ENCODE results near the gene STK25.

The STK25 gene

GRCh38 chr2:241507430-241508239, 749 bp downstream of the STK25 start:
- ATAC-seq = peak; percentile 67
- TF ChIP-seq ZFP30 (CRISPR knock-in tag; IDR thresholded peaks at IDR 0.05) = no peak
- TF ChIP-seq RARB (CRISPR knock-in tag; IDR thresholded peaks at IDR 0.05) = no peak
- TF ChIP-seq ARNTL (CRISPR knock-in tag; IDR thresholded peaks at IDR 0.05; ENCODE audit: borderline replicate concordance, low read depth) = no peak
- TF ChIP-seq TCF4 (CRISPR knock-in tag; IDR thresholded peaks at IDR 0.05; ENCODE audit: borderline replicate concordance) = no peak
- no peak for TF ChIP-seq ISL1 (CRISPR knock-in tag; IDR thresholded peaks at IDR 0.05)
- TF ChIP-seq SNAI2 (CRISPR knock-in tag; IDR thresholded peaks at IDR 0.05) = no peak
- TF ChIP-seq ZNF565 (CRISPR knock-in tag; conservative IDR thresholded peaks at IDR 0.05; ENCODE audit: low read depth) = no peak
- TF ChIP-seq ZNF70 (CRISPR knock-in tag; IDR thresholded peaks at IDR 0.05) = no peak
- TF ChIP-seq GLIS3 (CRISPR knock-in tag; IDR thresholded peaks at IDR 0.05) = no peak
- TF ChIP-seq, protein P1, sequence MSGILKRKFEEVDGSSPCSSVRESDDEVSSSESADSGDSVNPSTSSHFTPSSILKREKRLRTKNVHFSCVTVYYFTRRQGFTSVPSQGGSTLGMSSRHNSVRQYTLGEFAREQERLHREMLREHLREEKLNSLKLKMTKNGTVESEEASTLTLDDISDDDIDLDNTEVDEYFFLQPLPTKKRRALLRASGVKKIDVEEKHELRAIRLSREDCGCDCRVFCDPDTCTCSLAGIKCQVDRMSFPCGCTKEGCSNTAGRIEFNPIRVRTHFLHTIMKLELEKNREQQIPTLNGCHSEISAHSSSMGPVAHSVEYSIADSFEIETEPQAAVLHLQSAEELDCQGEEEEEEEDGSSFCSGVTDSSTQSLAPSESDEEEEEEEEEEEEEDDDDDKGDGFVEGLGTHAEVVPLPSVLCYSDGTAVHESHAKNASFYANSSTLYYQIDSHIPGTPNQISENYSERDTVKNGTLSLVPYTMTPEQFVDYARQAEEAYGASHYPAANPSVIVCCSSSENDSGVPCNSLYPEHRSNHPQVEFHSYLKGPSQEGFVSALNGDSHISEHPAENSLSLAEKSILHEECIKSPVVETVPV (CRISPR knock-in tag; IDR thresholded peaks at IDR 0.05) = no peak
- no peak for TF ChIP-seq TOX (CRISPR knock-in tag; IDR thresholded peaks at IDR 0.05; ENCODE audit: borderline replicate concordance)
- no peak for TF ChIP-seq PATZ1 (CRISPR knock-in tag; IDR thresholded peaks at IDR 0.05; ENCODE audit: borderline replicate concordance)
- TF ChIP-seq POU6F1 (CRISPR knock-in tag; IDR thresholded peaks at IDR 0.05; ENCODE audit: borderline replicate concordance, low read depth) = no peak
- TF ChIP-seq CSDC2 (CRISPR knock-in tag; IDR thresholded peaks at IDR 0.05) = no peak
- no peak for TF ChIP-seq OSR1 (CRISPR knock-in tag; IDR thresholded peaks at IDR 0.05)

GRCh38 chr2:241506793-241507429, 1.5 kb downstream of the STK25 start:
- ATAC-seq = no peak
- TF ChIP-seq ZC3H10 (CRISPR knock-in tag; IDR thresholded peaks at IDR 0.05) = no peak
- TF ChIP-seq OSR1 (CRISPR knock-in tag; IDR thresholded peaks at IDR 0.05) = no peak
- no peak for TF ChIP-seq ESRRG (CRISPR knock-in tag; IDR thresholded peaks at IDR 0.05)
- TF ChIP-seq, protein P2, sequence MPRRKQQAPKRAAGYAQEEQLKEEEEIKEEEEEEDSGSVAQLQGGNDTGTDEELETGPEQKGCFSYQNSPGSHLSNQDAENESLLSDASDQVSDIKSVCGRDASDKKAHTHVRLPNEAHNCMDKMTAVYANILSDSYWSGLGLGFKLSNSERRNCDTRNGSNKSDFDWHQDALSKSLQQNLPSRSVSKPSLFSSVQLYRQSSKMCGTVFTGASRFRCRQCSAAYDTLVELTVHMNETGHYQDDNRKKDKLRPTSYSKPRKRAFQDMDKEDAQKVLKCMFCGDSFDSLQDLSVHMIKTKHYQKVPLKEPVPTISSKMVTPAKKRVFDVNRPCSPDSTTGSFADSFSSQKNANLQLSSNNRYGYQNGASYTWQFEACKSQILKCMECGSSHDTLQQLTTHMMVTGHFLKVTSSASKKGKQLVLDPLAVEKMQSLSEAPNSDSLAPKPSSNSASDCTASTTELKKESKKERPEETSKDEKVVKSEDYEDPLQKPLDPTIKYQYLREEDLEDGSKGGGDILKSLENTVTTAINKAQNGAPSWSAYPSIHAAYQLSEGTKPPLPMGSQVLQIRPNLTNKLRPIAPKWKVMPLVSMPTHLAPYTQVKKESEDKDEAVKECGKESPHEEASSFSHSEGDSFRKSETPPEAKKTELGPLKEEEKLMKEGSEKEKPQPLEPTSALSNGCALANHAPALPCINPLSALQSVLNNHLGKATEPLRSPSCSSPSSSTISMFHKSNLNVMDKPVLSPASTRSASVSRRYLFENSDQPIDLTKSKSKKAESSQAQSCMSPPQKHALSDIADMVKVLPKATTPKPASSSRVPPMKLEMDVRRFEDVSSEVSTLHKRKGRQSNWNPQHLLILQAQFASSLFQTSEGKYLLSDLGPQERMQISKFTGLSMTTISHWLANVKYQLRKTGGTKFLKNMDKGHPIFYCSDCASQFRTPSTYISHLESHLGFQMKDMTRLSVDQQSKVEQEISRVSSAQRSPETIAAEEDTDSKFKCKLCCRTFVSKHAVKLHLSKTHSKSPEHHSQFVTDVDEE (CRISPR knock-in tag; IDR thresholded peaks at IDR 0.05) = no peak
- TF ChIP-seq, protein P1 (CRISPR knock-in tag; IDR thresholded peaks at IDR 0.05) = no peak
- TF ChIP-seq ZNF565 (CRISPR knock-in tag; conservative IDR thresholded peaks at IDR 0.05; ENCODE audit: low read depth) = no peak
- TF ChIP-seq ISL1 (CRISPR knock-in tag; IDR thresholded peaks at IDR 0.05) = no peak
- no peak for TF ChIP-seq SNAI2 (CRISPR knock-in tag; IDR thresholded peaks at IDR 0.05)
- no peak for TF ChIP-seq ZFP3 (CRISPR knock-in tag; IDR thresholded peaks at IDR 0.05)
- no peak for TF ChIP-seq CREB5 (CRISPR knock-in tag; IDR thresholded peaks at IDR 0.05; ENCODE audit: low read depth)
- no peak for TF ChIP-seq GLIS3 (CRISPR knock-in tag; IDR thresholded peaks at IDR 0.05)
- no peak for TF ChIP-seq PATZ1 (CRISPR knock-in tag; IDR thresholded peaks at IDR 0.05; ENCODE audit: borderline replicate concordance)
- no peak for TF ChIP-seq ARNTL (CRISPR knock-in tag; IDR thresholded peaks at IDR 0.05; ENCODE audit: borderline replicate concordance, low read depth)
- no peak for TF ChIP-seq PPARA (CRISPR knock-in tag; IDR thresholded peaks at IDR 0.05; ENCODE audit: borderline replicate concordance)
- TF ChIP-seq POU6F1 (CRISPR knock-in tag; IDR thresholded peaks at IDR 0.05; ENCODE audit: borderline replicate concordance, low read depth) = no peak
- TF ChIP-seq ZNF8 (CRISPR knock-in tag; IDR thresholded peaks at IDR 0.05) = no peak
- TF ChIP-seq ZFP30 (CRISPR knock-in tag; IDR thresholded peaks at IDR 0.05) = no peak
- no peak for TF ChIP-seq TOX (CRISPR knock-in tag; IDR thresholded peaks at IDR 0.05; ENCODE audit: borderline replicate concordance)
- no peak for TF ChIP-seq BACH2 (CRISPR knock-in tag; IDR thresholded peaks at IDR 0.05; ENCODE audit: borderline replicate concordance)
- no peak for TF ChIP-seq ZNF70 (CRISPR knock-in tag; IDR thresholded peaks at IDR 0.05)
